ENCODE measurements around the gene MRPL4. TPM values are rescaled to one million over a fixed set of nuclear protein-coding genes. Genes with fewer than 3 reads are reported as not detected.

Gene MRPL4
- total and polyA plus RNA-seq, 2 of the 13 experiments (the other 11 are each of a cell fraction or from before 2014, with no cell fraction given): 40.6 to 42.5 TPM

DNA sequence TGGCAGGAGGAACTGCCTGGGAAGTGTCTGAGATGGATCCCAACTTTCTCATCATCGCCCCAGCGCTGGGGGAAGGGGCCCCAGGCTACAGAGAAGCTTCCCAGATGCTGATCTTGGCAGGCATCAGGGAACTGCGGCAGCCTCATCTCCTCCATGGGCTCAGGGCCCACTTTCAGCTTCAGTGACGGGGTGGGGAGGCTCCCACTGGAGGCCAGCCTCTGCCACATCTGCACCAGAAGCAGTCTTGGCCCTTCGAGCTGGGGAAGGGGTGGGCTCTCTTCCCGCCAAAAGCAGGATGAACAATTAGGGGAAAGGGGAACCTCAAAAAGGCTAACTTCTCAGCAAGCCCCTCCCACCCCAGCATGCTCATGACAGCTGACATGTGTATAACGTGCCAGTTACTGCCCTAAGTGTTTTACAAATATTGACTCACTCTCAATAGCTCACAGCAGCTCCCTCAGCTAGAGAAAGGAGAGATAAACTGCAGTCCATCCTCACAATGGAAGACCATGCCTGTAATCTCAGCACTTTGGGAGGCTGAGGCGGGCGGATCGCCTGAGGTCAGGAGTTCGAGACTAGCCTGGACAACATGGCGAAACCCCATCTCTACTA lies 13.7 kb upstream of the MRPL4 start (continued):
- TF ChIP-seq, protein P1, sequence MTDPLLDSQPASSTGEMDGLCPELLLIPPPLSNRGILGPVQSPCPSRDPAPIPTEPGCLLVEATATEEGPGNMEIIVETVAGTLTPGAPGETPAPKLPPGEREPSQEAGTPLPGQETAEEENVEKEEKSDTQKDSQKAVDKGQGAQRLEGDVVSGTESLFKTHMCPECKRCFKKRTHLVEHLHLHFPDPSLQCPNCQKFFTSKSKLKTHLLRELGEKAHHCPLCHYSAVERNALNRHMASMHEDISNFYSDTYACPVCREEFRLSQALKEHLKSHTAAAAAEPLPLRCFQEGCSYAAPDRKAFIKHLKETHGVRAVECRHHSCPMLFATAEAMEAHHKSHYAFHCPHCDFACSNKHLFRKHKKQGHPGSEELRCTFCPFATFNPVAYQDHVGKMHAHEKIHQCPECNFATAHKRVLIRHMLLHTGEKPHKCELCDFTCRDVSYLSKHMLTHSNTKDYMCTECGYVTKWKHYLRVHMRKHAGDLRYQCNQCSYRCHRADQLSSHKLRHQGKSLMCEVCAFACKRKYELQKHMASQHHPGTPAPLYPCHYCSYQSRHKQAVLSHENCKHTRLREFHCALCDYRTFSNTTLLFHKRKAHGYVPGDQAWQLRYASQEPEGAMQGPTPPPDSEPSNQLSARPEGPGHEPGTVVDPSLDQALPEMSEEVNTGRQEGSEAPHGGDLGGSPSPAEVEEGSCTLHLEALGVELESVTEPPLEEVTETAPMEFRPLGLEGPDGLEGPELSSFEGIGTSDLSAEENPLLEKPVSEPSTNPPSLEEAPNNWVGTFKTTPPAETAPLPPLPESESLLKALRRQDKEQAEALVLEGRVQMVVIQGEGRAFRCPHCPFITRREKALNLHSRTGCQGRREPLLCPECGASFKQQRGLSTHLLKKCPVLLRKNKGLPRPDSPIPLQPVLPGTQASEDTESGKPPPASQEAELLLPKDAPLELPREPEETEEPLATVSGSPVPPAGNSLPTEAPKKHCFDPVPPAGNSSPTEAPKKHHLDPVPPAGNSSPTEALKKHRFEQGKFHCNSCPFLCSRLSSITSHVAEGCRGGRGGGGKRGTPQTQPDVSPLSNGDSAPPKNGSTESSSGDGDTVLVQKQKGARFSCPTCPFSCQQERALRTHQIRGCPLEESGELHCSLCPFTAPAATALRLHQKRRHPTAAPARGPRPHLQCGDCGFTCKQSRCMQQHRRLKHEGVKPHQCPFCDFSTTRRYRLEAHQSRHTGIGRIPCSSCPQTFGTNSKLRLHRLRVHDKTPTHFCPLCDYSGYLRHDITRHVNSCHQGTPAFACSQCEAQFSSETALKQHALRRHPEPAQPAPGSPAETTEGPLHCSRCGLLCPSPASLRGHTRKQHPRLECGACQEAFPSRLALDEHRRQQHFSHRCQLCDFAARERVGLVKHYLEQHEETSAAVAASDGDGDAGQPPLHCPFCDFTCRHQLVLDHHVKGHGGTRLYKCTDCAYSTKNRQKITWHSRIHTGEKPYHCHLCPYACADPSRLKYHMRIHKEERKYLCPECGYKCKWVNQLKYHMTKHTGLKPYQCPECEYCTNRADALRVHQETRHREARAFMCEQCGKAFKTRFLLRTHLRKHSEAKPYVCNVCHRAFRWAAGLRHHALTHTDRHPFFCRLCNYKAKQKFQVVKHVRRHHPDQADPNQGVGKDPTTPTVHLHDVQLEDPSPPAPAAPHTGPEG (CRISPR knock-in tag; IDR thresholded peaks at IDR 0.05): no peak
- TF ChIP-seq CSRNP1 (CRISPR knock-in tag; IDR thresholded peaks at IDR 0.05) (no peak), ZNF12 (CRISPR knock-in tag; IDR thresholded peaks at IDR 0.05) (peak; percentile 41; the same call in 1 of the 2 replicates), PHF21A (CRISPR knock-in tag; IDR thresholded peaks at IDR 0.05) (peak; percentile 31; the same call in 1 of the 2 replicates), NBN (conservative IDR thresholded peaks at IDR 0.05) (no peak), FOXC1 (CRISPR knock-in tag; IDR thresholded peaks at IDR 0.05; ENCODE audit: borderline replicate concordance) (no peak), ZNF792 (CRISPR knock-in tag; IDR thresholded peaks at IDR 0.05) (peak; percentile 49; the same call in 1 of the 2 replicates), ZNF264 (CRISPR knock-in tag; IDR thresholded peaks at IDR 0.05) (0 out of 2 replicates have a peak, but pooled peaks have one; percentile 32), NONO (IDR thresholded peaks at IDR 0.05) (no peak), NONO (CRISPR knock-in tag; conservative IDR thresholded peaks at IDR 0.05) (peak; percentile 79), ZMYM4 (CRISPR knock-in tag; IDR thresholded peaks at IDR 0.05) (peak; percentile 54; the same call in 1 of the 2 replicates), HMG20A (CRISPR knock-in tag; IDR thresholded peaks at IDR 0.05; ENCODE audit: borderline replicate concordance) (peak; percentile 77; the same call in 1 of the 2 replicates), YEATS4 (CRISPR knock-in tag; IDR thresholded peaks at IDR 0.05; ENCODE audit: borderline replicate concordance) (no peak), TBX3 (IDR thresholded peaks at IDR 0.05; ENCODE audit: borderline replicate concordance) (peak; percentile 96), SPEN (CRISPR knock-in tag; IDR thresholded peaks at IDR 0.05; ENCODE audit: low read depth) (peak; percentile 47; the same call in 1 of the 2 replicates)
- TF ChIP-seq, protein P2, sequence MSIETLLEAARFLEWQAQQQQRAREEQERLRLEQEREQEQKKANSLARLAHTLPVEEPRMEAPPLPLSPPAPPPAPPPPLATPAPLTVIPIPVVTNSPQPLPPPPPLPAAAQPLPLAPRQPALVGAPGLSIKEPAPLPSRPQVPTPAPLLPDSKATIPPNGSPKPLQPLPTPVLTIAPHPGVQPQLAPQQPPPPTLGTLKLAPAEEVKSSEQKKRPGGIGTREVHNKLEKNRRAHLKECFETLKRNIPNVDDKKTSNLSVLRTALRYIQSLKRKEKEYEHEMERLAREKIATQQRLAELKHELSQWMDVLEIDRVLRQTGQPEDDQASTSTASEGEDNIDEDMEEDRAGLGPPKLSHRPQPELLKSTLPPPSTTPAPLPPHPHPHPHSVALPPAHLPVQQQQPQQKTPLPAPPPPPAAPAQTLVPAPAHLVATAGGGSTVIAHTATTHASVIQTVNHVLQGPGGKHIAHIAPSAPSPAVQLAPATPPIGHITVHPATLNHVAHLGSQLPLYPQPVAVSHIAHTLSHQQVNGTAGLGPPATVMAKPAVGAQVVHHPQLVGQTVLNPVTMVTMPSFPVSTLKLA (IDR thresholded peaks at IDR 0.05): peak; percentile 55
- TF ChIP-seq, protein P3, sequence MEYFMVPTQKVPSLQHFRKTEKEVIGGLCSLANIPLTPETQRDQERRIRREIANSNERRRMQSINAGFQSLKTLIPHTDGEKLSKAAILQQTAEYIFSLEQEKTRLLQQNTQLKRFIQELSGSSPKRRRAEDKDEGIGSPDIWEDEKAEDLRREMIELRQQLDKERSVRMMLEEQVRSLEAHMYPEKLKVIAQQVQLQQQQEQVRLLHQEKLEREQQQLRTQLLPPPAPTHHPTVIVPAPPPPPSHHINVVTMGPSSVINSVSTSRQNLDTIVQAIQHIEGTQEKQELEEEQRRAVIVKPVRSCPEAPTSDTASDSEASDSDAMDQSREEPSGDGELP (IDR thresholded peaks at IDR 0.05; ENCODE audit: borderline replicate concordance, low read depth): peak; percentile 85; the same call in 1 of the 2 replicates
- TF ChIP-seq, protein P4, sequence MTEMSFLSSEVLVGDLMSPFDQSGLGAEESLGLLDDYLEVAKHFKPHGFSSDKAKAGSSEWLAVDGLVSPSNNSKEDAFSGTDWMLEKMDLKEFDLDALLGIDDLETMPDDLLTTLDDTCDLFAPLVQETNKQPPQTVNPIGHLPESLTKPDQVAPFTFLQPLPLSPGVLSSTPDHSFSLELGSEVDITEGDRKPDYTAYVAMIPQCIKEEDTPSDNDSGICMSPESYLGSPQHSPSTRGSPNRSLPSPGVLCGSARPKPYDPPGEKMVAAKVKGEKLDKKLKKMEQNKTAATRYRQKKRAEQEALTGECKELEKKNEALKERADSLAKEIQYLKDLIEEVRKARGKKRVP (CRISPR knock-in tag; IDR thresholded peaks at IDR 0.05): peak in 1 of 2 experiments; percentile 57; a peak in 2 of 4 replicates

All from HepG2 (cell line).